Measurements from ENCODE around the gene PIP5K1B.

- no peak for TF ChIP-seq CTCF (conservative IDR thresholded peaks at IDR 0.05; ENCODE audit: low read length)
- no peak for TF ChIP-seq EZH2phosphoT487 (IDR thresholded peaks at IDR 0.05; ENCODE audit: borderline replicate concordance)
Observed at GRCh38 chr9:68741704-68742332, 36.8 kb downstream of the PIP5K1B start.

Measured in Loucy (cell line).